ENCODE results near the gene GRAMD2B. TPM values are rescaled to one million over a fixed set of nuclear protein-coding genes. Genes with fewer than 3 reads are reported as not detected.
"Not testable (repeated sequence)": the region's sequence is repeated elsewhere in the genome, so short reads cannot be mapped to it uniquely, and the experiment has no call there.

GRAMD2B gene
- total and polyA plus RNA-seq, 7 experiments from 2014 or later = 3.8 to 9.8 (median 7.1) TPM

DNA sequence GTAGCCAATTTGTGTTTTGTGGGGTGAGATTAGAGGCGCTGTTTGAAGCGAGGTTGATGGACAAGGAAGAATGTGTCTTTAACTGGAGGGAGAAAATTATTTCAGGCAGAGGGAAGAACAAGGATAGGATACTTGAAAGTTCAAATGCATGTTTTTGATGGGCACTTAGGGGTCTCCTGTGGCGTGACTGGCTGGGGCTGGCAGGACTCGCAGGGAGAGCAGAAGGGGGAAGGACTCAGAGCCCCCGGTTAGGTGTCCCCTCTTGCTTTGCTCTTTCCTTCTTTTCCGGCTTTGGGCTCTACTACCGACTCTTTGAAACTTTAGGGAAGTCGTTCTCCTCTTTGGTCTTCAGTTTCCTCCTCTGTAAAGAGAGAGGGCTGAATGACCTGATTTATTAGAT, 12.1 kb downstream of the GRAMD2B start:
- Histone ChIP-seq H3K4me1 (ENCODE audit: control insufficient read depth in 2 of 2, insufficient read depth in 2 of 2, low read length in 2 of 2) (no peaks in the 10 kb centered on the region), H3K9me3 (ENCODE audit: control insufficient read depth in 2 of 3, low read length in 3 of 3) (no peaks in the 10 kb centered on the region), H3K4me3 (ENCODE audit: low read length) (no peak overlapping the region), H3K27ac (ENCODE audit: low read depth, low read length) (no peak overlapping the region), H3K36me3 (ENCODE audit: control insufficient read depth in 2 of 3, insufficient read depth in 3 of 3, low read length in 3 of 3) (peaks cover 0 to 11% (median 0%) of the 10 kb centered on the region in 3 experiments), H3K27me3 (ENCODE audit: control insufficient read depth in 2 of 2, insufficient read depth in 2 of 2, low read length in 2 of 2) (no peaks in the 10 kb centered on the region)
- POLR2A ChIA-PET = no interaction called here
- H3K36me3 Mint-ChIP-seq = peaks cover 18 to 57% (median 33%) of the 10 kb centered on the region in 5 donors
- H3K27me3 Mint-ChIP-seq = no peaks in the 10 kb centered on the region
- CTCF ChIA-PET = interaction anchor here (0.6 kb wide), 1 partner anchor 636 kb away, joined by 3 read pairs; no protein-coding TSS in a partner anchor
- H3K4me3 Mint-ChIP-seq = no peak overlapping the region
- peaks cover 6 to 31% (median 16%) of the 10 kb centered on the region in 7 donors for H3K4me1 Mint-ChIP-seq
- intact Hi-C loops (cut with micrococcal nuclease) = no loop called here
- peak overlapping the region in 2 of 9 donors; percentile 3 to 26 for H3K27ac Mint-ChIP-seq
- ATAC-seq (no peak), DNase-seq (no peak)
- H3K9me3 Mint-ChIP-seq = peaks cover 0 to 7% (median 3%) of the 10 kb centered on the region in 11 donors

DNA sequence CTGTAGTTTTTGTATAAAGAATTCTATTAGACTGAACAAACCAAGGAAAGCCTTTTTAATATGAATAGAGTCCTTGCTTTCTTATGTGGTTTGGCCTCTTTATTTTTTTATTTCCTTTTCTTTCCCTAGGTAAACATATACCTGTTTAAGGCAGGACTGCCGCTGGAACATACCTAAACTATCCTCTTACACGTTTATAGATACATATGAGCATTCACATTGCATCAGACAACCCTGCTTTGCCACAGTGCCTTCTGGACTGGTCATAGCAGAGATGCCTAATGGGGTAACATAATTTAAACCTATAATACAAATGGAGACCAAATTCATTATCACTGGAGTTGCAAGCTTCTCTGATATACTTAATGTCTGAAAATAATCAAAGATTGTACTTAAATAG, 12.5 kb downstream of the GRAMD2B start:
- POLR2A ChIA-PET = no interaction called here

DNA sequence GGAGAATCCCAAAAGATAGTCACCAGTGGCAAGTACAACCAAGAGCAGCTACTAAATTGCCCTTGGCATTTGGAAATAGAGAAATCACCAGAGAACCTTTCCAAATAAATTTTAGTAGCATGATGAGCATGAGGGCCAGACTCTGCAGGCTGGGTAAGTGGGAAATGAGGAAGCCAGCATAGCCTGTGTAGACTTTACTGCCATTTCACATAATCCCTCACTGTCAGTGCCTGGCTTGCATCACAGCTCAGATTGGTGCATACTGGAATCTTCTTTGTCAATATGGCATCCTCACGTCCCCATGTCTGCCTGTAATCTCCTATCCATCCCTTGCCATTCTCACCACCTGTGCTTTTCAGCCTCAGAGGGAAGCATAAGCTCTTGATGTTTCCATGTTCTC, 14.5 kb downstream of the GRAMD2B start:
- ATAC-seq (no peak), DNase-seq (no peak)
- Histone ChIP-seq H3K4me1 (ENCODE audit: control insufficient read depth in 2 of 2, insufficient read depth in 2 of 2, low read length in 2 of 2) (no peaks in the 10 kb centered on the region), H3K4me3 (ENCODE audit: low read length) (no peak overlapping the region), H3K9me3 (ENCODE audit: control insufficient read depth in 2 of 3, low read length in 3 of 3) (no peaks in the 10 kb centered on the region), H3K27me3 (ENCODE audit: control insufficient read depth in 2 of 2, insufficient read depth in 2 of 2, low read length in 2 of 2) (no peaks in the 10 kb centered on the region), H3K27ac (ENCODE audit: low read depth, low read length) (no peak overlapping the region), H3K36me3 (ENCODE audit: control insufficient read depth in 2 of 3, insufficient read depth in 3 of 3, low read length in 3 of 3) (peaks cover 0 to 11% (median 0%) of the 10 kb centered on the region in 3 experiments)
- Mint-ChIP-seq H3K9me3 (peaks cover 0 to 10% (median 4%) of the 10 kb centered on the region in 11 donors), H3K36me3 (peaks cover 16 to 43% (median 38%) of the 10 kb centered on the region in 5 donors), H3K4me3 (no peak overlapping the region), H3K27ac (peak overlapping the region in 3 of 9 donors; percentile 52 to 71 (median 57)), H3K27me3 (no peaks in the 10 kb centered on the region), H3K4me1 (peaks cover 2 to 21% (median 16%) of the 10 kb centered on the region in 7 donors)
- ChIA-PET CTCF (no interaction called here), POLR2A (interaction anchor here (1.8 kb wide), 1 partner anchor 15 kb away, joined by 4 read pairs; the partner anchor contains the start of gene GRAMD2B)
- intact Hi-C loops (cut with micrococcal nuclease) = no loop called here

More for the DNA sequence above, 12.5 kb downstream of the GRAMD2B start:
- H3K27me3 Mint-ChIP-seq = no peaks in the 10 kb centered on the region
- H3K36me3 ChIP-seq (ENCODE audit: control insufficient read depth in 2 of 3, insufficient read depth in 3 of 3, low read length in 3 of 3) = peaks cover 0 to 11% (median 0%) of the 10 kb centered on the region in 3 experiments
- no peaks in the 10 kb centered on the region for H3K4me1 ChIP-seq (ENCODE audit: control insufficient read depth in 2 of 2, insufficient read depth in 2 of 2, low read length in 2 of 2)
- peaks cover 0 to 10% (median 4%) of the 10 kb centered on the region in 11 donors for H3K9me3 Mint-ChIP-seq
- peaks cover 18 to 57% (median 38%) of the 10 kb centered on the region in 5 donors for H3K36me3 Mint-ChIP-seq
- CTCF ChIA-PET = interaction anchor here (0.6 kb wide), 1 partner anchor 636 kb away, joined by 3 read pairs; no protein-coding TSS in a partner anchor
- H3K4me3 Mint-ChIP-seq = no peak overlapping the region
- intact Hi-C loops (cut with micrococcal nuclease) = no loop called here
- H3K4me1 Mint-ChIP-seq = peaks cover 6 to 28% (median 16%) of the 10 kb centered on the region in 7 donors
- no peak for DNase-seq
- H3K4me3 ChIP-seq (ENCODE audit: low read length) = no peak overlapping the region
- no peaks in the 10 kb centered on the region for H3K27me3 ChIP-seq (ENCODE audit: control insufficient read depth in 2 of 2, insufficient read depth in 2 of 2, low read length in 2 of 2)
- no peak overlapping the region for H3K27ac ChIP-seq (ENCODE audit: low read depth, low read length)
- no peak overlapping the region for H3K27ac Mint-ChIP-seq
- no peak for ATAC-seq
- no peaks in the 10 kb centered on the region for H3K9me3 ChIP-seq (ENCODE audit: control insufficient read depth in 2 of 3, low read length in 3 of 3)

DNA sequence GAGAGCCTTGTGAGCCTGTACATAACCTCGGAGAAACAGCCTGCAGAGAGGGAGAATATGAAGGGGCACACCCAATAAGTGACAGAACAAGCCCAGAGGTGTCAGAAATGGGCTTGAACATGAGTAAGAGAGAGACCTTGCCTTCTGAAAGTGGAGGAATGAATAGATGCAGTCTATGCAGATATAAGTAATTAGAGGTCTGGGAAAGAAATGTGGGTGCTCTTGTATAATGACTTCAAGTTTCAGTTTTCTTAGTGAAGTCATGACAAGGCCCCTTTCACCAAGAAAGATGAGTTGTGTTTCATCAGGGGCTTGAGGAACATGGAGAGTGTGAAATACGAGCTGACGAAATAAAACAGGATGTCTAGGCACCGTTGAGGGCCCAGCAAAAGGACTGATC, 15.1 kb downstream of the GRAMD2B start:
- Mint-ChIP-seq H3K4me3 (no peak overlapping the region), H3K4me1 (peaks cover 4 to 23% (median 20%) of the 10 kb centered on the region in 7 donors), H3K27ac (peak overlapping the region in 3 of 9 donors; percentile 1 to 57 (median 11)), H3K36me3 (peaks cover 16 to 43% (median 38%) of the 10 kb centered on the region in 5 donors), H3K9me3 (peaks cover 0 to 10% (median 4%) of the 10 kb centered on the region in 11 donors), H3K27me3 (no peaks in the 10 kb centered on the region)
- Histone ChIP-seq H3K36me3 (ENCODE audit: control insufficient read depth in 2 of 3, insufficient read depth in 3 of 3, low read length in 3 of 3) (peaks cover 0 to 11% (median 0%) of the 10 kb centered on the region in 3 experiments), H3K4me3 (ENCODE audit: low read length) (no peak overlapping the region), H3K9me3 (ENCODE audit: control insufficient read depth in 2 of 3, low read length in 3 of 3) (no peaks in the 10 kb centered on the region), H3K27me3 (ENCODE audit: control insufficient read depth in 2 of 2, insufficient read depth in 2 of 2, low read length in 2 of 2) (no peaks in the 10 kb centered on the region), H3K4me1 (ENCODE audit: control insufficient read depth in 2 of 2, insufficient read depth in 2 of 2, low read length in 2 of 2) (peaks cover 0 to 4% of the 10 kb centered on the region in 2 donors), H3K27ac (ENCODE audit: low read depth, low read length) (no peak overlapping the region)
- ChIA-PET CTCF (no interaction called here), POLR2A (interaction anchor here (0.6 to 1.8 kb wide), 2 partner anchors 15 to 20 kb away, joined by 4 to 6 read pairs; partner anchors contain the start of gene GRAMD2B)
- ATAC-seq (peak; percentile 41), DNase-seq (no peak)
- intact Hi-C loops (cut with micrococcal nuclease) = no loop called here

GRCh38 chr5:126438868-126439267, 15.7 kb downstream of the GRAMD2B start:
- Mint-ChIP-seq H3K4me3 (no peak overlapping the region), H3K4me1 (peaks cover 9 to 28% (median 25%) of the 10 kb centered on the region in 7 donors), H3K27ac (no peak overlapping the region), H3K27me3 (no peaks in the 10 kb centered on the region), H3K9me3 (peaks cover 0 to 10% (median 4%) of the 10 kb centered on the region in 11 donors), H3K36me3 (peaks cover 19 to 43% (median 38%) of the 10 kb centered on the region in 5 donors)
- Histone ChIP-seq H3K4me1 (ENCODE audit: control insufficient read depth in 2 of 2, insufficient read depth in 2 of 2, low read length in 2 of 2) (peaks cover 0 to 9% of the 10 kb centered on the region in 2 donors), H3K36me3 (ENCODE audit: control insufficient read depth in 2 of 3, insufficient read depth in 3 of 3, low read length in 3 of 3) (peaks cover 0 to 11% (median 0%) of the 10 kb centered on the region in 3 experiments), H3K27me3 (ENCODE audit: control insufficient read depth in 2 of 2, insufficient read depth in 2 of 2, low read length in 2 of 2) (no peaks in the 10 kb centered on the region), H3K27ac (ENCODE audit: low read depth, low read length) (no peak overlapping the region), H3K4me3 (ENCODE audit: low read length) (no peak overlapping the region), H3K9me3 (ENCODE audit: control insufficient read depth in 2 of 3, low read length in 3 of 3) (no peaks in the 10 kb centered on the region)
- ATAC-seq = no peak
- POLR2A ChIA-PET = interaction anchor here (0.6 to 1.8 kb wide), 2 partner anchors 16 to 20 kb away, joined by 4 to 6 read pairs; partner anchors contain the start of gene GRAMD2B
- intact Hi-C loops (cut with micrococcal nuclease) = no loop called here
- CTCF ChIA-PET = no interaction called here
- DNase-seq = no peak

DNA sequence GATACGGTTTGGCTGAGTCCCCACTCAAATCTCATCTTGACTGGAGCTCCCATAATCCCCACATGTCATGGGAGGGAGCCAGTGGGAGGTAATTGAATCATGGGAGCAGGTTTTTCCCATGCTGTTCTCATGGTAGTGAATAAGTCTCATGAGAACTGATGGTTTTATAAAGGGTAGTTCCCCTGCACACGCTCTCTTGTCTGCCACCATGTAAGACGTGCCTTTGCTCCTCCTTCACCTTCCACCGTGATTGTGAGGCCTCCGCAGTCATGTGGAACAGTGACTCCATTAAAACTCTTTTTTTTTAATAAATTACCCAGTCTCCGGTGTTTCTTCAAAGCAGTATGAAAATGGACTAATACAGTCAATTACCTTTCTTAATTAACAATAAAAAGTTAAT, 16.5 kb downstream of the GRAMD2B start:
- H3K27ac ChIP-seq (ENCODE audit: low read depth, low read length); DNase-seq; H3K27ac Mint-ChIP-seq; H3K4me3 ChIP-seq (ENCODE audit: low read length); CTCF ChIA-PET; H3K9me3 ChIP-seq (ENCODE audit: control insufficient read depth in 2 of 3, low read length in 3 of 3); H3K4me3 Mint-ChIP-seq; ATAC-seq; H3K27me3 ChIP-seq (ENCODE audit: control insufficient read depth in 2 of 2, insufficient read depth in 2 of 2, low read length in 2 of 2); H3K27me3 Mint-ChIP-seq: not testable (repeated sequence)
- Histone ChIP-seq H3K36me3 (ENCODE audit: control insufficient read depth in 2 of 3, insufficient read depth in 3 of 3, low read length in 3 of 3) (peaks cover 0 to 11% (median 0%) of the 10 kb centered on the region in 3 experiments), H3K4me1 (ENCODE audit: control insufficient read depth in 2 of 2, insufficient read depth in 2 of 2, low read length in 2 of 2) (peaks cover 0 to 14% of the 10 kb centered on the region in 2 donors)
- Mint-ChIP-seq H3K9me3 (peaks cover 0 to 10% (median 4%) of the 10 kb centered on the region in 11 donors), H3K36me3 (peaks cover 21 to 48% (median 41%) of the 10 kb centered on the region in 5 donors), H3K4me1 (peaks cover 13 to 36% (median 33%) of the 10 kb centered on the region in 7 donors)
- POLR2A ChIA-PET = interaction anchor here (0.6 kb wide), 1 partner anchor 10 kb away, joined by 4 read pairs; no protein-coding TSS in a partner anchor
- intact Hi-C loops (cut with micrococcal nuclease) = loop anchor here (1.0 to 10.0 kb wide), 3 partner anchors 11 to 1645 kb away; partner anchors contain the start of genes PRRC1 (in 1 of the 2) and SLC12A2 (in 1 of the 2)
